ENCODE data around the gene COL4A2. TPM values are rescaled to one million over a fixed set of nuclear protein-coding genes. Genes with fewer than 3 reads are reported as not detected.

COL4A2 gene
- total and polyA plus RNA-seq, 5 experiments from 2014 or later, result not detected

DNA sequence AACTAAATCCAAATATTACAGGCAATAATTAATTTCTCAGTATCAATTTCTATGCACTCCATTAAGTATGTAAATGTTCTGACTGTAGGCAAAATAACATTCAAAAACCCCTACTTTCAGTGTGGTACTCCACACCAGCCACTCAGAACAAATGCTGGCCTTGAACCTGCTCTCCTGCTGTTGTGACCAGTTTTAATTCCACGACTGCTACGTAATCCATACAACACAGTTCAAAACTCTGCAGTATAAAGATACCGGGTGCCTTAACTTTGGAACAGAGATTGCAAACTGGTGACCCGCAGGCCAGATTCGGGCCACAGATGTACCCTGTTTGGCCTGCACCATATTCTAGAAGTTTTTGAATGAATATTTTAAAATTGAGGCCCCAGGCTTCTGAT lies 30.5 kb upstream of the COL4A2 start:
- POLR2A ChIA-PET, result no interaction called here
- H3K36me3 Mint-ChIP-seq, result no peaks in the 10 kb centered on the region
- no peaks in the 10 kb centered on the region for H3K9me3 Mint-ChIP-seq
- no peak for ATAC-seq
- H3K4me3 Mint-ChIP-seq, result no peak overlapping the region
- no peak overlapping the region for H3K27ac Mint-ChIP-seq
- peaks cover 0 to 11% (median 2%) of the 10 kb centered on the region in 5 donors for H3K27me3 Mint-ChIP-seq
- no peak for DNase-seq
- H3K4me1 Mint-ChIP-seq, result no peaks in the 10 kb centered on the region

DNA sequence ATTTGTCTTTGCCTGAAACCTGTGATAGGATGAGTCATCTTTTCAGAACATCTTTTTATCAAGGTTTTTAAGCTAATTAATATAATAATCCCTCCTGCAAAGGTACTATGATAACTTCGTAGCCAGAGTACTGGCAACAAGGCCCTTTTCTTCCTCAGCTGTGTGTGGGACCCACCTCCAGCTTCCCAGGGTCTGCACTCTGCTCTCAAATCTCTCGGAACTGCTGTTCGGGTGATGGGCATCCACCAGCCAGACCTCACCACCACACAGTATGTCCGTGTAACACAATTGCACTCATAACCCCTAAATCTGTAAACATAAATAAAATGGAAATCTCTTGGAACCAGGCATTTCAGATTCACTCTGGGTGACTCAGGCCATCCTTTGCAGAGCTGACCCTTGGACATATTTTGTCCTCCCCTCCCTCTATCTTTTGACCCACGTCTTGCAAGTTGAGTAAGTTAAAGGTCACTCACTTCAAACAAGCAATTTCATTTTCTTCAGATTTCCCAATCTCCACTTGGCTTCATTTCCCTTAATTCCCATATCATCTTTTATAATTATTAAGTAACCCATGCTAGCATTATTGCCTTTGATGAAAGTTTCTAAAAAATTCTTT lies 29.6 kb upstream of the COL4A2 start:
- H3K36me3 Mint-ChIP-seq, result no peaks in the 10 kb centered on the region
- H3K9me3 Mint-ChIP-seq, result no peaks in the 10 kb centered on the region
- H3K27me3 Mint-ChIP-seq, result peaks cover 1 to 11% (median 6%) of the 10 kb centered on the region in 5 donors
- no peak for ATAC-seq
- POLR2A ChIA-PET, result no interaction called here
- no peak overlapping the region for H3K27ac Mint-ChIP-seq
- no peaks in the 10 kb centered on the region for H3K4me1 Mint-ChIP-seq
- H3K4me3 Mint-ChIP-seq, result no peak overlapping the region
- no peak for DNase-seq

GRCh38 chr13:110278859-110279258 lies 28.2 kb upstream of the COL4A2 start:
- POLR2A ChIA-PET, result no interaction called here
- ATAC-seq (no peak), DNase-seq (no peak)
- H3K4me3 Mint-ChIP-seq, result no peak overlapping the region
- H3K4me1 Mint-ChIP-seq, result no peaks in the 10 kb centered on the region
- peaks cover 1 to 11% (median 6%) of the 10 kb centered on the region in 5 donors for H3K27me3 Mint-ChIP-seq
- H3K27ac Mint-ChIP-seq, result no peak overlapping the region
- peaks cover 0 to 3% (median 0%) of the 10 kb centered on the region in 9 donors for H3K9me3 Mint-ChIP-seq
- no peaks in the 10 kb centered on the region for H3K36me3 Mint-ChIP-seq

DNA sequence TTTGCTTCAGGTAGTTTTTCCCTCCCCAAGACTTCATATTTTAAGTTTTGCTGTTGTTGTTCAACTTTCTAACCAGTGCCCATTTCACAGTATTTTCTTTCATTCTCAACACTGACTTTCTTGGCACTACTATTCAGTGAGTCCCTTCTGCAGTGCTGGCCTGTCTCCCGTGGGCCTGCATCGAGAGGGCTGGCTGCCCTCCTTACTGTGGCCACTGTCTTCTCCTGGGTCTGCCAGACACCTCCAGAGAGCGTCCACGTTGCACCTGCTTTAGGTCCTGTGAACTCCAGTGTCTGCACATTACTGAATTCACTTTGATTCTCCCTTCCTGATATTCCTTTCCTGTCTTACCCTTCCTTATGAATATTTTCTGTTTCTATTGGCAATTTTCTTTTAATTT lies 27.4 kb upstream of the COL4A2 start:
- H3K9me3 Mint-ChIP-seq, result peaks cover 0 to 3% (median 0%) of the 10 kb centered on the region in 9 donors
- H3K27ac Mint-ChIP-seq, result no peak overlapping the region
- H3K36me3 Mint-ChIP-seq, result no peaks in the 10 kb centered on the region
- ATAC-seq (no peak), DNase-seq (no peak)
- no peaks in the 10 kb centered on the region for H3K4me1 Mint-ChIP-seq
- no peak overlapping the region for H3K4me3 Mint-ChIP-seq
- peaks cover 2 to 11% (median 10%) of the 10 kb centered on the region in 5 donors for H3K27me3 Mint-ChIP-seq
- POLR2A ChIA-PET, result no interaction called here

- peaks cover 0 to 3% (median 0%) of the 10 kb centered on the region in 9 donors for H3K9me3 Mint-ChIP-seq
- no peak for DNase-seq
- no peaks in the 10 kb centered on the region for H3K4me1 Mint-ChIP-seq
- ATAC-seq, result no peak
- H3K36me3 Mint-ChIP-seq, result no peaks in the 10 kb centered on the region
- POLR2A ChIA-PET, result no interaction called here
- H3K27ac Mint-ChIP-seq, result no peak overlapping the region
- H3K4me3 Mint-ChIP-seq, result no peak overlapping the region
- H3K27me3 Mint-ChIP-seq, result peaks cover 4 to 13% (median 11%) of the 10 kb centered on the region in 5 donors
These were observed 26.8 kb upstream of the COL4A2 start for GRCh38 chr13:110280231-110280813.

- ATAC-seq (no peak), DNase-seq (no peak)
- H3K27me3 Mint-ChIP-seq, result peaks cover 4 to 18% (median 13%) of the 10 kb centered on the region in 5 donors
- no peaks in the 10 kb centered on the region for H3K4me1 Mint-ChIP-seq
- POLR2A ChIA-PET, result no interaction called here
- H3K9me3 Mint-ChIP-seq, result peaks cover 0 to 3% (median 0%) of the 10 kb centered on the region in 9 donors
- H3K4me3 Mint-ChIP-seq, result no peak overlapping the region
- H3K27ac Mint-ChIP-seq, result peak overlapping the region in 1 of 10 donors; percentile 11
- H3K36me3 Mint-ChIP-seq, result no peaks in the 10 kb centered on the region
These were observed 25.9 kb upstream of the COL4A2 start for GRCh38 chr13:110280985-110281688.

GRCh38 chr13:110281736-110282135 lies 25.3 kb upstream of the COL4A2 start:
- H3K27ac Mint-ChIP-seq, result no peak overlapping the region
- POLR2A ChIA-PET, result no interaction called here
- no peaks in the 10 kb centered on the region for H3K36me3 Mint-ChIP-seq
- H3K4me1 Mint-ChIP-seq, result no peaks in the 10 kb centered on the region
- no peak for DNase-seq
- H3K27me3 Mint-ChIP-seq, result peaks cover 4 to 23% (median 13%) of the 10 kb centered on the region in 5 donors
- ATAC-seq, result no peak
- H3K9me3 Mint-ChIP-seq, result peaks cover 0 to 3% (median 0%) of the 10 kb centered on the region in 9 donors
- no peak overlapping the region for H3K4me3 Mint-ChIP-seq

GRCh38 chr13:110282316-110282841 lies 24.7 kb upstream of the COL4A2 start:
- Mint-ChIP-seq H3K36me3 (no peaks in the 10 kb centered on the region), H3K4me1 (no peaks in the 10 kb centered on the region), H3K27me3 (peaks cover 4 to 23% (median 13%) of the 10 kb centered on the region in 5 donors), H3K9me3 (peaks cover 0 to 3% (median 0%) of the 10 kb centered on the region in 9 donors), H3K27ac (no peak overlapping the region), H3K4me3 (no peak overlapping the region)
- DNase-seq, result no peak
- POLR2A ChIA-PET, result no interaction called here
- no peak for ATAC-seq

- Mint-ChIP-seq H3K4me1 (no peaks in the 10 kb centered on the region), H3K27me3 (peaks cover 4 to 21% (median 13%) of the 10 kb centered on the region in 5 donors), H3K4me3 (no peak overlapping the region), H3K36me3 (no peaks in the 10 kb centered on the region), H3K27ac (no peak overlapping the region), H3K9me3 (peaks cover 0 to 3% (median 0%) of the 10 kb centered on the region in 9 donors)
- ATAC-seq (no peak), DNase-seq (no peak)
- POLR2A ChIA-PET, result no interaction called here
These were observed 23.2 kb upstream of the COL4A2 start for GRCh38 chr13:110283736-110284517.

DNA sequence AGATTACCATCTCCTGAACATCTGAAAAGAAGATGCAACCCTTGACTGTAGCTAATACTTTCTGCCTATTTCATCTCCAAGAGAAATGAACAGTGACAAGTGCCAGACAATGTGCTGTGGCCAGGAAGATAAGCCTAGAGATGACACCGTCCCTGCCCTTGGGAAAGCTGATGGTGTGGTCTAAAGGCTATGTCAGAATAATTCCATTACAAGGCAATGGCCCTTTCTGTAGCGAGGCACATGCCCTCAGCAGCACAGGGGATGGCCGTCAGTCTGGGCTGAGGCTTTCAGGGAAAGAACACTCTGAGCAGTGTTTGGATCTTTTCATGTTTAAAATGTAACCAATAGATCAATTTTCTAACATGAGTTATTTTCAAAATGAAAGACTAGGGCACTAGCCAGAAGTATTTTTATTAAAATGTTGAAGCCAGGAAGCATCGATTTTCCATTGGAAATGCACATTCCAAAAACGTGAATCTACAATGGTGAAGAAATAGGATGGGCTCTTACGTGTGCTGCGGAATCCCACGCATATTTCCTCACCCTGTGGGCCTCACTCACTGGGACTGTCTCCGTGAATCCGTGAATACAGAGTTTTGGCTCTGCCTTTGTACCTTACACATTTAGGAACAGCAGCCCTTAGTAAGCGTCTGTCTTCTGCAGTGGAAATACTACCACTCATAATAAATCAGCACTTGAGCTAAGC lies 22.2 kb upstream of the COL4A2 start:
- H3K36me3 Mint-ChIP-seq, result no peaks in the 10 kb centered on the region
- peaks cover 5 to 18% (median 12%) of the 10 kb centered on the region in 5 donors for H3K27me3 Mint-ChIP-seq
- no peak overlapping the region for H3K4me3 Mint-ChIP-seq
- H3K9me3 Mint-ChIP-seq, result peaks cover 0 to 3% (median 0%) of the 10 kb centered on the region in 9 donors
- no peak for ATAC-seq
- POLR2A ChIA-PET, result no interaction called here
- peak overlapping the region in 1 of 10 donors; percentile 7 for H3K27ac Mint-ChIP-seq
- DNase-seq, result no peak
- H3K4me1 Mint-ChIP-seq, result no peaks in the 10 kb centered on the region

GRCh38 chr13:110285991-110286832 lies 20.9 kb upstream of the COL4A2 start:
- H3K4me1 Mint-ChIP-seq, result no peaks in the 10 kb centered on the region
- H3K4me3 Mint-ChIP-seq, result no peak overlapping the region
- ATAC-seq (no peak), DNase-seq (no peak)
- H3K36me3 Mint-ChIP-seq, result no peaks in the 10 kb centered on the region
- peak overlapping the region in 1 of 10 donors; percentile 18 for H3K27ac Mint-ChIP-seq
- H3K27me3 Mint-ChIP-seq, result peaks cover 6 to 18% (median 14%) of the 10 kb centered on the region in 5 donors
- H3K9me3 Mint-ChIP-seq, result peaks cover 0 to 3% (median 0%) of the 10 kb centered on the region in 9 donors
- POLR2A ChIA-PET, result no interaction called here
